CD4-positive, alpha-beta T cell treated with Interleukin-4 for 4 hours (primary cell): Measurements from ENCODE around the gene CST9L.

Source experiments
- DNase-seq: peaks from one replicate; pipeline ENCODE4 v3.0.0-alpha.2; 2020

The CST9L gene, protein sequence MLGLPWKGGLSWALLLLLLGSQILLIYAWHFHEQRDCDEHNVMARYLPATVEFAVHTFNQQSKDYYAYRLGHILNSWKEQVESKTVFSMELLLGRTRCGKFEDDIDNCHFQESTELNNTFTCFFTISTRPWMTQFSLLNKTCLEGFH

GRCh38 chr20:23568320-23568970 is at the start of gene CST9L:
CST9L (minus strand) TSS chr20:23568484; CDS start chr20:23568450, 34 bp downstream.
- DNase-seq: no peak

GRCh38 chr20:23614163-23614562 is 45.9 kb upstream of the CST9L start:
- no peak for DNase-seq

GRCh38 chr20:23613676-23614075 is 45.4 kb upstream of the CST9L start:
- DNase-seq: no peak

GRCh38 chr20:23612396-23612795 is 44.1 kb upstream of the CST9L start:
- no peak for DNase-seq

DNA sequence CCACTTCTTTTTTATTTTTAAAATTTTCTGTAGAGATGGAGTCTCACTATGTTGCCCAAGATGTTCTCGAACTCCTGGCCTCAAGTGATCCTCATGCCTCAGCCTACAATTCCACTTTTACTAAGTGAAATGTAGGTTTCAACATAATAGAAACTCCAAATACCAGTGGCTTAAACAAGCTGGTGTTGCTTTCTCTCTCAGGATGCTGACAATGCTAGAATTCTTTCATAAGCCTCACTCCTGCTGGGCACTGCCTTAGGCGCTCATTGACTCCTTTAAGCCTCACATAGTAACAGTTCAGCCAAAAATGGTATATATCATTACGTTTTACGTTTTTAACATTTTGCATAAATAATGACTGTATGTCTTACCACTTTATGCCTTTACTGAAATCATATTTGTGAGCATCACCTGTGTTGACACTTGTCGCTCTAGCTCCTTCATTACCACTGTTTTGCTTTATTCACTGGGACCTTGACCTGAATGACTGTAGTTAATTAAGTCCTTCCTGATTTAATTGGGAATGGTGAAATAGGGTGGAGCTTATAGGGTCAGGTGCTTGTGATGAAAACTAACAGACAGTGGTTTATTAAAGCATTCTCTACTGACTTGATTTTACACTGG is 41.3 kb upstream of the CST9L start:
- no peak for DNase-seq

DNA sequence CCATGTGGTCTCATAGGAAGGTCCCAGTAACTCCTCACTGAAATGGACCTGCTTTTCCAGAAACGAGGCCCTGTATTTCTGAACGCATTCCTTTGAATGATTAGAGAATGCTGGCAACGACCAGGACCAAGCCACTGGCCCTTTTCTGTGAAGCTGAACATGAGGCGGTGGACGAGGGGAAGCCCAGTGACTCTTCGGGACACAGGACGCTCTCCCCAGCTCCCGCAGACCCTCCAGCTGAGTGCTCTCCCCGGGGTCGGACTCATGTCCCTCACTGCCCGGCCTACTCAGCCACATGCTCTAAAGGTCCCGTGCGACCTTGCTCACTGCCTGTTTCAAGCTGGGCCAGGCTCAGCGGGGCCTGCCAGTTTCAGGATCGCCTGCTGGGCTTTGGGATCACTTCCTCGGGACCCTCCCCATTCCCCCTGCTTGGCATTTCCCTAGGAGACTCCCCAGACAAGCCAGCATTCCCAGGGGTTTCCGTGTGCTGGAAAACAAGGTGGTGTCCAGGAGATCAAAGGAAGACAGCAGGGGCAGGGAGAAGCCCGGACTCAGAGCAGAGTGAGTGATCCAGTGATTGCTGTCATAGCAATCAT is 40.1 kb upstream of the CST9L start:
- no peak for DNase-seq

- no peak for DNase-seq
These were observed 39.4 kb upstream of the CST9L start for GRCh38 chr20:23607497-23608245.

DNA sequence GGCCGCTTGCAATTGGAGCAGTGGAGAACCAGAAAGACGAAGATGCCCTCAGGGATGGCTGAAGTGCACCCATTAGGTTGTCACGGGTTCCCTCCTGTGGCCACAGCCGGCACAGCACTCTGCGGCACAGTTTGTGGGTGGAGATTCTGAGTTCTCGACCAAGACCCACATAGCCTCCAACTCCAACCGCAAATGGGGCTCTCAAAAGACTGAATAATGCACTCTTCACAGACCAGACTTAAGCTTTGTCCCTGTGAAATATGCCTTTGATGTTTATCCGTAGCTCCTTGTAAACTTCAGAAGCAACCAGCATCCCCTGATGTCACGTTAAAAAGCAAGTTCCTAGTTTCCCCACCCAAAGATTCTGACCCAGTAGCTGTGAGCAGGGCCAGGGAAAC is 38.4 kb upstream of the CST9L start:
- DNase-seq: peak; percentile 59

GRCh38 chr20:23605867-23606651 is 37.8 kb upstream of the CST9L start, which contains the start of gene CST9:
CST9 (minus strand) TSS chr20:23605917; CDS start chr20:23605864, 53 bp downstream.
- DNase-seq: no peak

- no peak for DNase-seq
These were observed 36.0 kb upstream of the CST9L start for GRCh38 chr20:23604306-23604705.

GRCh38 chr20:23603321-23603720 is 35.0 kb upstream of the CST9L start:
- no peak for DNase-seq

DNA sequence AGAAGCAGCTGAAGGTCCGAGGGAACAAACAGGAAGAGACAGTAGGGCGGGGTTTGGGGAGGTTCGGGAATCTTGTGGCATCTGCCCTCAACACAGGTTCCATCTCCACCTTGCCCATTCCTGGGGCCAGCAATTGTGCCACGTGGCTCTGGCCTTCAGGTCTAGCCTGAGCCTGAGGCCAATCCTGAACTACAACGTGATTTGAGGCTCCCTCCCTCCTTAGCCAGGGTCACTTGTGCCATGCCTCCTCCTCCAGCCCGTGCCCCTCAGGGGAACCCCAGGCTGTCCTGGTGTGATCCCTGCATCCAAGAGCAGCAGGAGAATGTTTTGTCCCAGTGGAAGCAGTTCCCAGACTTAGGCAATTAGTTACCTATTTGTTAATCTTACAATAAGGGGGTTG is 34.4 kb upstream of the CST9L start:
- DNase-seq: no peak

DNA sequence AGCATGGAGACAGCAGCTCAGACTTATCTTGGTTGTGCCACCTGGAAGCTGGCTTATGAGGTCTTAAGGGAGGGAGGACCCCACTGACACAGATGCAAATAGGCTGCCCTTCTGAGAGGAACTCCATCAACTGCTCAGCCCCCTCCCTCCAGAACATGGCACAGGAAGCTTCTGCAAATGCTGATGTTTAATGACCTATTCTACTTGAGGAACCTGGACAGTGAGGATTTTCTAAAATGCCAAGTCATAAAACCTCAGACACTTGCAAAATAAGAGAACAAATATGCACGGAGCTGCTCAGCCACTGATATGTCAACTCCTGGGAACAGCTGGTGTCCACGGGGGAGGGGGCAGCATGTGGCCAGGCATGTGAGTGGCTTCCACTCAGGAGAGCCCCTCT is 34.0 kb upstream of the CST9L start:
- DNase-seq: no peak

- DNase-seq: no peak
These were observed 33.4 kb upstream of the CST9L start for GRCh38 chr20:23601715-23602114.

- no peak for DNase-seq
These were observed 30.2 kb upstream of the CST9L start for GRCh38 chr20:23598481-23598880.

DNA sequence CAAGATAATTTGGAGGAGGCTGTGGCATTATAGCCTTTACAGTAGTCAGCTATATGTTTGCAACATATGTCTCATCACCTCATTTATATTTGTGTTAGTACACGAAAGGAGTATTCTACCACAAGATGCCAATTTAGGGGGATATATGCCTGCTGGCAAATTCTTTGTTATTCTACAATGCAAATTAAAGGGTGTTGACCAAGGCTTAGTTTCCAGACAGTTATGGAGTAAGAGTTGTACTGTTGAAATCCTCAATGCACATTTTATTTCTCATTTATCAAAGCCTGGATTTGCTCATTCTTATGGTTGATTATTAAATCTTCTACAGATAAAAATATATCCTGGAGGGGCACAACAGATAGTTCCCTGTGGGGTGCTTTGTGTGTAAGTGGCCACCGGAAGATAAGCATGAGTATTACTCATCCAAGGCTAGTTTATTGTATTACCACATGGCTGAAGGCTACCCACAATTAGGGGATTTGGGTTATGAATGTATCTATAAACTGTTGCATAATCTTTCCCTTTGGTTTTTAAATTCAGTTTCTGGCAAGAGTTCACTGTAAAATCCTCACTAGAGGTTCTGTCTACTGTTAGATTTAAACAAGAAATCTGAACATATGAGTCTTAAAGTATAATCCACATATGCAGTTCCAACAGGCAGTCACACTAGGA is 28.4 kb upstream of the CST9L start:
- DNase-seq: no peak

GRCh38 chr20:23595941-23596340 is 27.7 kb upstream of the CST9L start:
- no peak for DNase-seq

GRCh38 chr20:23588434-23589403 is 20.4 kb upstream of the CST9L start:
- DNase-seq: no peak

GRCh38 chr20:23587631-23588030 is 19.3 kb upstream of the CST9L start:
- no peak for DNase-seq

GRCh38 chr20:23586735-23587525 is 18.6 kb upstream of the CST9L start:
- DNase-seq: no peak
